Measurements from ENCODE around the gene SLC12A1.

Gene SLC12A1

GRCh38 chr15:48300038-48300437 is 93.9 kb downstream of the SLC12A1 start:
- no peak overlapping the region for H3K4me2 ChIP-seq (ENCODE audit: low read length)
- no peak overlapping the region for H2AFZ ChIP-seq (ENCODE audit: low read length)
- no peak overlapping the region for H3K4me3 ChIP-seq (ENCODE audit: low read depth, low read length, poor library complexity, severe bottlenecking)
- no peaks in the 10 kb centered on the region for H4K20me1 ChIP-seq (ENCODE audit: insufficient read depth, low read length)
- H3K27me3 ChIP-seq (ENCODE audit: insufficient read depth, low read length), result no peaks in the 10 kb centered on the region
- no peak overlapping the region for H3K27ac ChIP-seq (ENCODE audit: low read depth, low read length, poor library complexity, severe bottlenecking)
- no peaks in the 10 kb centered on the region for H3K9me3 ChIP-seq (ENCODE audit: low read length)
- H3K9ac ChIP-seq (ENCODE audit: low read length), result no peak overlapping the region
- H3K36me3 ChIP-seq (ENCODE audit: insufficient read depth, low read length), result no peaks in the 10 kb centered on the region
- no peaks in the 10 kb centered on the region for H3K9me2 ChIP-seq (ENCODE audit: low read depth, low read length)
- no peaks in the 10 kb centered on the region for H3K79me2 ChIP-seq (ENCODE audit: insufficient read depth, low read length)
- H3K4me1 ChIP-seq (ENCODE audit: insufficient read depth, low read length, severe bottlenecking), result no peaks in the 10 kb centered on the region
- no peaks in the 10 kb centered on the region for H3F3A ChIP-seq (ENCODE audit: insufficient read depth, low read length)
- TF ChIP-seq EZH2 (IDR thresholded peaks at IDR 0.05; ENCODE audit: borderline replicate concordance, low read length), result no peak
- no peak for TF ChIP-seq CTCF (IDR thresholded peaks at IDR 0.05; ENCODE audit: low read length)

- H3K79me2 ChIP-seq (ENCODE audit: insufficient read depth, low read length), result no peaks in the 10 kb centered on the region
- H3K27me3 ChIP-seq (ENCODE audit: insufficient read depth, low read length), result no peaks in the 10 kb centered on the region
- H3K4me3 ChIP-seq (ENCODE audit: low read depth, low read length, poor library complexity, severe bottlenecking), result no peak overlapping the region
- no peaks in the 10 kb centered on the region for H3K36me3 ChIP-seq (ENCODE audit: insufficient read depth, low read length)
- no peaks in the 10 kb centered on the region for H3F3A ChIP-seq (ENCODE audit: insufficient read depth, low read length)
- no peaks in the 10 kb centered on the region for H3K4me1 ChIP-seq (ENCODE audit: insufficient read depth, low read length, severe bottlenecking)
- no peak for TF ChIP-seq EZH2 (IDR thresholded peaks at IDR 0.05; ENCODE audit: borderline replicate concordance, low read length)
- no peak for TF ChIP-seq CTCF (IDR thresholded peaks at IDR 0.05; ENCODE audit: low read length)
- no peak overlapping the region for H3K4me2 ChIP-seq (ENCODE audit: low read length)
- no peak overlapping the region for H3K9ac ChIP-seq (ENCODE audit: low read length)
- H3K9me3 ChIP-seq (ENCODE audit: low read length), result no peaks in the 10 kb centered on the region
- H2AFZ ChIP-seq (ENCODE audit: low read length), result no peak overlapping the region
- H4K20me1 ChIP-seq (ENCODE audit: insufficient read depth, low read length), result no peaks in the 10 kb centered on the region
- no peaks in the 10 kb centered on the region for H3K9me2 ChIP-seq (ENCODE audit: low read depth, low read length)
- H3K27ac ChIP-seq (ENCODE audit: low read depth, low read length, poor library complexity, severe bottlenecking), result no peak overlapping the region
Measured at GRCh38 chr15:48304398-48304797, 98.3 kb downstream of the SLC12A1 start.

GRCh38 chr15:48306639-48307038 is 100.5 kb downstream of the SLC12A1 start:
- TF ChIP-seq EZH2 (IDR thresholded peaks at IDR 0.05; ENCODE audit: borderline replicate concordance, low read length), result no peak
- no peak for TF ChIP-seq CTCF (IDR thresholded peaks at IDR 0.05; ENCODE audit: low read length)
- H4K20me1 ChIP-seq (ENCODE audit: insufficient read depth, low read length), result no peaks in the 10 kb centered on the region
- H3K9me2 ChIP-seq (ENCODE audit: low read depth, low read length), result no peaks in the 10 kb centered on the region
- H3K27me3 ChIP-seq (ENCODE audit: insufficient read depth, low read length), result no peaks in the 10 kb centered on the region
- H3K36me3 ChIP-seq (ENCODE audit: insufficient read depth, low read length), result no peaks in the 10 kb centered on the region
- H3K9me3 ChIP-seq (ENCODE audit: low read length), result no peaks in the 10 kb centered on the region
- no peaks in the 10 kb centered on the region for H3K79me2 ChIP-seq (ENCODE audit: insufficient read depth, low read length)
- H3K27ac ChIP-seq (ENCODE audit: low read depth, low read length, poor library complexity, severe bottlenecking), result no peak overlapping the region
- no peak overlapping the region for H3K9ac ChIP-seq (ENCODE audit: low read length)
- no peak overlapping the region for H3K4me2 ChIP-seq (ENCODE audit: low read length)
- no peaks in the 10 kb centered on the region for H3F3A ChIP-seq (ENCODE audit: insufficient read depth, low read length)
- H2AFZ ChIP-seq (ENCODE audit: low read length), result no peak overlapping the region
- H3K4me1 ChIP-seq (ENCODE audit: insufficient read depth, low read length, severe bottlenecking), result no peaks in the 10 kb centered on the region
- no peak overlapping the region for H3K4me3 ChIP-seq (ENCODE audit: low read depth, low read length, poor library complexity, severe bottlenecking)
